Cardiac septum (tissue), 1 donor: ENCODE results near the gene AOPEP. TPM values are rescaled to one million over a fixed set of nuclear protein-coding genes. Genes with fewer than 3 reads are reported as not detected.
"Not testable (repeated sequence)": the region's sequence is repeated elsewhere in the genome, so short reads cannot be mapped to it uniquely, and the experiment has no call there.

ENCODE experiments used
- DNase-seq: peaks from one replicate; pipeline ENCODE4 v3.0.0-alpha.2; 2020; ENCODE audit warnings: low spot score
- intact Hi-C: fragments of 100-400 bp; cut with DNase I; formaldehyde crosslinking; loops from one replicate; pipeline ENCODE4 v1.14.0; 2022
- total RNA-seq: library from RNA; stranded (reverse); fragmentation: NEBNext Ultra II Directional; extraction: Animal tissue kit (Norgen Biotek cat#: 25700); gene quantifications from one replicate; pipeline ENCODE4 v1.2.1, GENCODE V29; 2021
- donor health status: DM: no; HTN: no; CAD: no.

The AOPEP gene
- total RNA-seq, 1 donor from 2014 or later, result 260 TPM

DNA sequence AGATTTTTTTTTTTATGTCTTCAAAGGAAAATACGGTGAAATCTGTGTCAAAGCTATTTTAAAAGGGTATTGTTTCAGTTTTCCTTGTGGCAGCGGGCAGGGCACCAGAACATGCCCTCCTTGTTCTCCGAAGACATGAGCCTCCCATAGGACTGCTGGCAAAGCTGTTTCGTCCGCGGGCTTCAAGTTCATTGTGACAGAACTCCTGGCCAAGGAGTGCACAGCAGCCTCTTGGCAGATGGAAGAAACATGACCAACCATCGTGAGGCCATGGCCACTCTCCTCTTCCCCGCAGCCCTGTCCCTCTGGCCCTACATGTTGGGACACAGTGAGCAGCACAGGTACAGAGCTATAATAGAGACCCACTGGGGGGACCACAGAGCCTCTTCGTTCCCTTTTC, 99.5 kb downstream of the AOPEP start:
- DNase-seq, result no peak
- intact Hi-C loops, result loop anchor here (2.0 kb wide), 1 partner anchor 39 kb away; no protein-coding TSS in a partner anchor

DNA sequence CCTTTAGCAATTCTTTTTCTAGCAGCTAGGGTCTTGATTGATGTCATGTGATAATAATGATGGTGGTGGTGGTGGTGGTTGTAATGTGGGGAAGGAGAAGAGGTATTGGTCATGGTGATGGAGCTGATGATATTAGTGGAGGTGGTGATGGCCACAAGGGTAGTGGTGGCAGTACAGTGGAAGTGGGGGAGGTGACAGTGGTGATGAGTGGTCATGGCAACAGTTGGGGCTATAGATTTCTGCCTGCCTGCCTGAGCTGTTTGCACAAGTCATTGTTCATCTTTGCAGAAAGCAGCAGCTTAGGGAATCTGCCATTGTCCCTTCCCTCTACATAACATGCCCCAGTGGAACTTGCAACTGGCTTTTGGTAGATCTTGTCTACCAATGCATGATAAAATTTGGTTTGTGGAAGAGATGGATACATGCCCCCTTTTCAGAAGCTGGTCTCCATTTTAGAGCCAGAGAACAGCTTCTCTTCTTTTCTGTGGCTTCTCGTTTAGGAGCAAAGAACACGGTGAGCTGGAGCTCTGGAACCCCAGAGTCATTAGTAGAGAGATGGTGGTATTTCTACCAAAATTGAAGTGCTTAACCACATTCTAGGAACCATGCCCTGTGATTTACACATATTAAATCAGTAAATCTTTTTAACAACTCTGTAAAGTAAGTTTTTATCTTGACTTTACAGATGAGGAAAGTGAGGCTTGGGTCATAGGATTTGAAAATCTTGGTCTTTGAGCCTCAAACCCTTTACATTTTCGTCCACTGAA, 100.3 kb downstream of the AOPEP start:
- intact Hi-C loops, result loop anchor here (2.0 kb wide), 1 partner anchor 38 kb away; no protein-coding TSS in a partner anchor

DNA sequence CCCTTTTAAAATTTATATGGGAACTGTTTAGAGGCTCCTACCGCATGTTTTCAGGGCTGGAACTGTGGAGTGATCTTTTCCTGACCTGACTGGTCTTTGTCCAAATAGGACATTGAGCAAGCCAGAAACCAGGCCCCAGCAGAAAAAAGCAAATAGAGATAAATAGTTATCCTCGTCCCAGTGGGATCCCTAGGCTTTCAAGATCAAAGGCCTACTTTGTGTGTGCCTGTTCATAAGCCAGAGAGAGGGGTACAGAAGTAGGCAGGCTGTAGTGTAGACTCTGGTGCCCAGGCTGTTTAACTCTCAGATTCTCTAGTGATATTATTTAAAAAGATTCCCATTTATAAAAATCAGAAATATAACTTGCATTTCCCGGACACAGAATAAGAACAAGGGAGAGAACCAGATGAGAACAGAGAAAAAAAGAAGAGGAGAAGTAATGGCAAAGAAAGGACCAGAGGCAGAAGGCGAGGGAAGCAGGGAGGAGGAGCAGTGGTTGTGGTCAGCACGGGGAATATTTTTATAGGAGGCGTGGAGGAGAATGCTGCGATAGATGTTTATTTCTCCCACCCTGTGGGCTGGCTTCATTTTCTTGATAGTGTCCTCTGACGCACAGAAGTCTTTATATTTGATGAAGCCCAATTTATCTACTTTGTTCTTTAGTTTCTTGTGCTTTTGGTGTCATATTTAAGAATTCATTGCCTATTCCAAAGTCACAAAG, 101.2 kb downstream of the AOPEP start:
- intact Hi-C loops, result loop anchor here (2.0 kb wide), 1 partner anchor 37 kb away; no protein-coding TSS in a partner anchor

More for the DNA sequence above, 100.3 kb downstream of the AOPEP start:
- DNase-seq, result no peak

DNA sequence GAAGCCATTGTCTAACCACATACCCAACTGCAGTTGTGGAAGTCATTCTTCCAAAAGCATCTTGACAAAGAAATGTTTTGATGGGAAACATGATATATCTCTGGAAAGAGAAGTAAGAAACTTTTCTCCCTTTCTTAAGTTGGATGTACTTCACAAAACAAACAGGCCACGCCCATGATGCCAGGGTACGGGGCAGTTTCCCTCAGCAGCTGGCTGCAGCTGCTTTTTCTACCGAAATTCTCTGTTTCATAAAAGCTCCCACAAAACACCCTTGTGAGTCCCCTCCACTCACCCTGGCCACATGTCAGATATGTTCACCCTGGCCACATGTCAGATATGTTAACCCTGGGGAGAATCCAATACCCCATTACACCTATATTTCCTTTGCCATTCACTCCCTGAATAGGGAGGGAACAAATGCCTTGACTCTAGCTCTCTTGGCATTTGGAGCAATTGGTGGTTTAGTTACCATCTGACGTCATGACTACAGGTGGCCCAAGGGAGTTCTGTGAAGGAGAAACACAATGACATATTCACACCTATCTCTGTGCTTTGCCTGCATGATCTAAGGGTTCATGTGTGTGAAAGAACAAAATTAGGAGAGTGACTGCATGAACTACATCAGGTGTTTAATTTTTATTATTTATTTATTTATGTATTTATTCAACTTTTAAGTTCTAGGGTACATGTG, 103.0 kb downstream of the AOPEP start:
- DNase-seq, result no peak
- intact Hi-C loops, result no loop called here

More for the DNA sequence above, 101.2 kb downstream of the AOPEP start:
- DNase-seq, result no peak

DNA sequence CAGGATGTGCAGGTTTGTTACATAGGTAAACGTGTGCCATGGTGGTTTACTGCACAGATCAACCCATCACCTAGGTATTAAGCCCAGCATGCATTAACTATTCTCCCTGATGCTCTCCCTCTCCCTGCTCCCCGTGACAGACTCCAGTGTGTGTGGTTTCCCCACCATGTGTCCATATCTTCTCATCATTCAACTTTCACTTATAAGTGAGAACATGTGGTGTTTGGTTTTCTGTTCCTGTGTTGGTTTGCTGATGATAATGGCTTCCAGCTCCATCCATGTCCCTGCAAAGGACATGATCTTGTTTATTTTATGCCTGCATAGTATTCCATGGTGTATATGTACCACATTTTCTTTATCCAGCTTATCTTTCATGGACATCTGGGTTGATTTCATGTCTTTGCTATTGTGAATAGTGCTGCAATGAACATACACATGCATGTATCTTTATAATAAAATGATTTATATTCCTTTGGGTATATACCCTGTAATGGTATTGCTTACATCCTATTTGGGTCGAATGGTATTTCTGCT, 103.6 kb downstream of the AOPEP start:
- DNase-seq, intact Hi-C loops: not testable (repeated sequence)

DNA sequence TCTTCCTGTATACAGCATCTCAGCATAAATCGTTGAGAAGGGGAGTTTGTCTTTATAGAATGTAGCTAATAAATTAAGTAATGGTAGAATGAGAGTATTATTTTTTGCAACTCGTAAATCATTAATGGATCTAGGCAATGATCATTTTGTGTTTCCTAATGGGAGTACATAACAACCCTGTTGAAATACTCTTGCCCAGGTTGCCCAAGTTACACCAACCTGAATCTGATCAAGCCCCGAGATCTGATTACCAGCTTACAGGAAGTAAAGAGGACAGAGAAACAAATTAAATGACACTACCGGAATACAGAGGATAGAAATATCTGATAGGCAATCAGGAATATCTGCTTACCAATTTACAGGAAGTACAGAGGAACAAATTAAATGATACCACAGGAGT, 107.3 kb downstream of the AOPEP start:
- intact Hi-C loops, result no loop called here
- DNase-seq, result no peak

DNA sequence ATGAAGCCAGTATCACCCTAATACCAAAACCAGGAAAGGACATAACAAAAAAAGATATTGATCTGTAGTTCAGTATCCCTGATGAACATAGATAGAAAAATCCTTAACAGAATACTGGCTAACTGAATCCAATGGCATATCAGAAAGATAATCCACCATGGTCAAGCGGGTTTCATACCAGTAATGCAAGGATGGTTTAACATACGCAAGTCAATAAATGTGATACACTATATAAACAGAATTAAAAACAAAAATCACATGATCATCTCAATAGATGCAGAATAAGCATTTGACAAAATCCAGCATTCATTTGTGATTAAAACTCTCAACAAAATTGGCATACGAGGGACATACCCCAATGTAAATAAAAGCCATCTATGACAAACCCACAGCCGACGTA, 110.9 kb downstream of the AOPEP start:
- DNase-seq, result no peak
- intact Hi-C loops, result no loop called here

DNA sequence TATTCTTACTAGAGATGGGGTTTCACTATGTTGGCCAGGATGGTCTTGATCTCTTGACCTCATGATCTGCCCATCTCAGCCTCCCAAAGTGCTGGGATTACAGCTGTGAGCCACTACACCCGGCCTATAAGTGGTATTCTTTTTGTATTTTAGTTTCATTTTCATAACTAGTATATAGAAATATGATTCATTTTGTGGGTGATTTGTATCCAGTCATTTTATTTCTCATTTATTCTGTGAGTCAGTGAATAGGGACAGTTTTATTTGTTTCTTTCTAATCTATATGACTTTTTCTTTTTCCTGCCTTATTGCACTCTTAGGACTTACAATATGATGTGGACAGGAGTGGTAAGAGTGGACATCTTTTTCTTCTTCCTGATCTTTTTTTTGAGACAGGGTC, 112.9 kb downstream of the AOPEP start:
- no peak for DNase-seq
- intact Hi-C loops, result no loop called here

DNA sequence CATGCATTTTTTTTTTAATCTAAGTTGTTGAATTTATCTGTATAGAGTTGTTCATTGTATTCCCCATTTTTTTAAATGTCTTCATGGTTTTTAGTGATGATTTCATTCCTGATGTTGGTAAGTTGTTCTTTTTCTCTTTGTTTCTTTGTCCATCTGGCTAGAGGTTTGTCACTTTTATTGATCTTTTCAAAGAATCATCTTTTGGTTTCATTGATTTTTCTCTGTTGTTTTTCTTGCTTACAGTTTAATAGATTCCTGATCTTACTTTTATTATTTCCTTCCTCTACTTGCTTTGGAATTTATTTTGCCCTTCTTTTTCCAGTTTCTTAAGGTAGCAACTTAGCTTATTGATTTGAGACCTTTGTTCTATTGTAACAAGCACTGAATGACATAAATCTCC, 114.2 kb downstream of the AOPEP start:
- intact Hi-C loops, result no loop called here
- no peak for DNase-seq

DNA sequence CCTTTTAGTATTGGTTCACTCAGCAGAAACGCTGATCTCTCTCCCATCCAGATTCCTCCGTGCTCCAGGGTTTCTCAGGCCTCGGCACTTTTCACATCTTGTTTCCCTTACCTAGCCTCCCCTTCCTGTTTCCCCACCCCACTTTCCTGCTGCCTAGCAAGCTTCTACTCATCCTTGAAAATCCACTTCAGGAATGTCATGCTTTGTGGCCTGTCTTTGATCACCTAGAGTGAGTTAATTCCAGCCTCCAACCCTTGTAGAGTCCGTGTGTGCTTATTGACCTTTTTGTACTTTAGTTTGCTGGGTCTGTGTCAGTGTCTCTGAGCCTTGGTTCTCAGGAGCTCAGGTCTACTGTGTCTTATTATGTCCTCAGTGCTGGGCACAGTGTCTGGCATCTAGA, 116.6 kb downstream of the AOPEP start:
- DNase-seq, result no peak
- intact Hi-C loops, result no loop called here

DNA sequence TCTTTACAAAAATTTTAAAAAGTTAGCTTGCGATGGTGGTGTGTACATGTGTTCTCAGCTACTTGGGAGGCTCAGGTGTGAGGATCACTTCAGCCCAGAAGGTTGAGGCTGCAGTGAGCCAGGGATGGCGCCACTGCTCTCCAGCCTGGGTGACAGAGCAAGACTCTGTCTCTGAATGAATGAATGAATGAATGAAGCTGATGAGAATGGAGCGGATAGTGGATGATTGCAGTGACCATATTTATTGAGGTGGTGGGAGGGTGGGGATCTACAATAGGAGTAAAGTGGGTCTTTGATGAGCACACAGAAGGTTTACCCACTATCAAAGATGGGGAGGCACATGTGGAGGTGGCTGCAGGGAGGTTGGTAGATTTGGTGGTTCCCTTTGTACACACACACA, 120.2 kb downstream of the AOPEP start:
- DNase-seq, result no peak
- intact Hi-C loops, result no loop called here

DNA sequence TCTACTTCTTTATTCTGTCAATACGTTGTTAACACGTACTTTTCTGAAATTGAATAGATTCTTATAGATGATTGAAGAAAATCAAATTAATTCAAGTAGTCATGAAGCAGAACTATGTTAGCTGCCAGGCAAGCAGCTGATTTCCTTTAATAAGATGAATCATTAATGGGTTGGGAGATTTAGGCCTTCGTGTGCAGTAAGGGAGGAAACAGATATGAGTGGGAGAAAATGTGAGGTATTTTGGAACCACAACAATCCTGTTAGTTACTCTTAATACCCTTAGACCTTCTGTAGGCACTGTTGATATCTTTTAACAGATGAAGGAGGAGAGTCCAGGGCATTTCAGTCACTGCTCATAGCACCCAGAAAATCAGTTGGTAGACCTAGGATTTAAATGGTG, 121.0 kb downstream of the AOPEP start:
- intact Hi-C loops, result no loop called here
- no peak for DNase-seq

DNA sequence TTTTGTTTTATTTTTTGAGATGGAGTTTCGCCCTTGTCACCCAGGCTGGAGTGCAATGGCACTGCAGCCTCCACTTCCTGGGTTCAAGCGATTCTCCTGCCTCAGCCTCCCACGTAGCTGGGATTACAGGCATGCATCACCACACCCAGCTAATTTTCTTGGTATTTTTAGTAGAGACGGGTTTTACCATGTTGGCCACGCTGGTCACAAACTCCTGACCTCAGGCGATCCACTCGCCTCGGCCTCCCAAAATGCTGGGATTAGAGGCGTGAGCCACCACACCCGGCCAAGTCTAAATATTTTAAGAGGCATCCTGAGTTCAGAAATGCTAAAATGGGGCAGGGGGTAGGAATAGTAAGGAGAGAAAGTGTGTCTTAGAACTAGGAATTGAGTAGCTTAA, 122.3 kb downstream of the AOPEP start:
- DNase-seq, intact Hi-C loops: not testable (repeated sequence)

DNA sequence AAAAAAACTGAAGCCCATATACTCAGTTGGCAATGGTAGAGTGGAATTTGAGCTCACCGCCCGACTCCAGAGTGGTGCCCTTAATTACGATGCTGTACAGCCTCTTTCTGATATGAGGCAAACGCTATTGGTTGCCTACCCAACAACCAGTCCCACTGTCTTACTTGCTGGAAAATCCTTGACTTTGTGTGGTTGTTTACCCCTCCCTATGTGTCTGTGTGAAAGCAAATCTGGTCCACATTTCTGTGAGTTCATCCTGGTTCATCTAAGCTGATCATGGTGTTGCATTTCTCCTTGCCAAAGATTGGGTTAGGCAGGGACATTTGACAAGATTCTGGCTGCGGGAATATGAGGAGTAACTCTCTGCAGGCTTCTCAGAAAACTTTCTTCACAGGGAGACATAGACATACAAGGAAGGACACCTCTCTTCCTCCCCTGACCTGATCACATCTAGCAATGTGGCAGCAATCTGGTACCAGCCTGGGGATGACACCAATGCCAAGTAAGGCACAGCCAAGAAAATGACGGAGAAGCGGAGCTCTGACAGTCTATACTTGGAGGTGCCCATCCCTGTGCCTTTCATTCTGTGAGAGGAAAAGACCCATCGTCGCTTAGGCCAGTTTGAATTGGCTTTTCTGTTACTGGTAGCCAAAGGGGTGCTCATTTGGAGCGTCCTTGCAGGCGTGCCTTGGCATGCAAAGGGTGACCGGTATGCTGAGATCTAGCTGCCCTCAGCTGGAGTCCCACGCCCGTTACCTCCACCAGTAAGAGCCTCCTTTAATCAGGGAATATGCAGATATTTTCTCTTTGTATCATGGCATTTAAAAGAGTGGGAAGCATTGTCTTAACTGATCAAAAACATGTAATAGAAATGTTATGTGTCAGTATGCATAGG, 124.3 kb downstream of the AOPEP start:
- intact Hi-C loops, result no loop called here

DNA sequence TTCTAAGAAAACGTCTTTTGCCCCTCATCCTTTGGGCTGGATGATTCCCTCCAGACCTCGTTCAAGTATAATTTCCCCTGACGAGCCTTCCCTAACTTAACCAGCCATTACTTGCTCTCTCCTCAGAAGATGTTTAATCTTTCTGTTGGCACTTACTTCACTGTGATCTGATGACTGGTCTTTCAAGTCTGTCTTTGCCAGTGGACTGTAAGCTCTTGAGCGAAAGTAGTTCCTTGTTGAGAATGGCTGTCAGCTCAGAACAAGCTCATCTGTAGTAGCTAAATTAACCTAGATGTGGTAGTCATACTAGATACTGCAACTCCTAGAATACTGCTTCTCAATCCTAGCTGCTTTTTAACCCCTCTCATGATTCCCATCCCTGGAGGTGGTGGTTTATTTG, 125.0 kb downstream of the AOPEP start:
- intact Hi-C loops, result no loop called here
- no peak for DNase-seq

More for the DNA sequence above, 124.3 kb downstream of the AOPEP start:
- DNase-seq, result no peak

DNA sequence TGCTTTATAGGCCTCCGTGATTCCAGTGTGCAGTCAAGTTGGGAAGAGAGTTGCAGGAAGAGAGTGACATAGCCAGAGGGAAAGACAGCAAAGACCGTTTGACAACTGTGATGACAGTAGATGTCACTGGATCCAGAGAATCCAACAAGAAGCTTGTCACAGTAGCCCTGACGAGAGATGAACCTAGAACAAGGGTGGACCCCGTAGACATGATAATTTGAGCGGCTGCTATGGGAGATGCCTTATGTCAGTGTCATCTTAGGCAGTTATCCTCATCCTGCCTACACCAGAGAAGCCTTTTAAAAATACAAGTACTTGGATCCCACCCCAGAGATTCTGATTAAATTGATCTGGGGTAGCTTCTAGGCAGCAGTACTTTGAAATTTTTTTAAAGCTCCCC, 125.4 kb downstream of the AOPEP start:
- intact Hi-C loops, result no loop called here

DNA sequence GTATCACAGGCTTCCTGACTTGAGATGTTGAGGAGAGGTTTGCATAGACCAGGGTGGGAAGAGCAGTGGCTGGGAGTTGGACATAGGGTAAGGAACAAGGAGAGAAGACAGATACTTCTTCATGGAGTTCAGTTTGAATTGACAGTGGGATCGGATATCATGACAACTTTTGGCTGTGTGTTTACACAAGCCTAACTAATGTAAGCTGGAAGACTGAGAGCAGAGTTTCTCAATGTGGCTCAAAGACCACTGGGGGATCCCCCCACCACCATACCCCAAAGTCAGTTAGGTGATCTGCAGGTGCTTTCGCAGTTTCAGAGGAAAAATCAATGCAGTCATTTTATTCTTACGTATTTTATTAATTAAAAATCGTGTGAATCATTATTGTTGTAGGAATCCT, 125.9 kb downstream of the AOPEP start:
- DNase-seq, result no peak
- intact Hi-C loops, result no loop called here

More for the DNA sequence above, 125.4 kb downstream of the AOPEP start:
- DNase-seq, result no peak

DNA sequence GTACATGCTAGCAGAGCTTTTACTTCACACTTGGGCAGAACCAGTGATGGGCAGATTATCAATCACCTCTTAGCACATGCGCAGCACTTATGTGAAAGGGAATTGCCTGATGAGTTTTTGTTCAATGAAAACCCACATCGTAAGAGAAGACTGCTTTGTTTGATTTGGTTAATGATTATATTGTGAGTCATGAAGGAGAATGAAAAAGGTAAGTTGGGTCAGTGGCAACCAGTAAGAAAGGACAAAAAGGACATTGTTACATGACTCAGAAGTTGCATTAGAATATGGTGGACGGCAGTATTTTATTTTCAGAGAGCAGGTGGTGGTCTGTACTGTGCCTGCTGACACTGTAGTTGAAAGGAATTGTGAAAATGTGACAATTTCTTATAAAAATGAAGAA, 127.4 kb downstream of the AOPEP start:
- intact Hi-C loops, result no loop called here
- no peak for DNase-seq

DNA sequence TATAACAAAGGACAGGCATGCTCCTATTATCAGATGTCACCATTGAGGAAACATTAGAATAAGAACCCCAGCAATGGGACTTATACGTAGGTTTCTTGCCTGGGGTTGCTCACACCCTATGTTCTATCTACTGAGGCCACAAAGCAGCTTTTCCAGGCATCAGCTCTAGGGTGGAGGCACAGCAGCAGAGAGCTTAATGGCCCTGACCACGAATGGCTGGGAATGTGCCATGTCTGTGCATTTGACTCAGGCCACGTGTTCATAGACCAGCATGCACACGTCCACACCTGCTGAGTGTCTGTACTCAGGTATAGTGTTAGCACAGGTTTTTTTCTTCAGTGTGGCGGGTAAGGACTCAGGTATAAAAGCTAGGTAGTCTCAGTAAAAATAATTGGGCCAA, 129.4 kb downstream of the AOPEP start:
- DNase-seq, result no peak
- intact Hi-C loops, result no loop called here
